ENCODE data around the gene FOSL1. TPM values are rescaled to one million over a fixed set of nuclear protein-coding genes. Genes with fewer than 3 reads are reported as not detected.

FOSL1 gene
- total and polyA plus RNA-seq, 2 of the 13 experiments (the other 11 are each of a cell fraction or from before 2014, with no cell fraction given): 4.0 to 4.1 TPM

DNA sequence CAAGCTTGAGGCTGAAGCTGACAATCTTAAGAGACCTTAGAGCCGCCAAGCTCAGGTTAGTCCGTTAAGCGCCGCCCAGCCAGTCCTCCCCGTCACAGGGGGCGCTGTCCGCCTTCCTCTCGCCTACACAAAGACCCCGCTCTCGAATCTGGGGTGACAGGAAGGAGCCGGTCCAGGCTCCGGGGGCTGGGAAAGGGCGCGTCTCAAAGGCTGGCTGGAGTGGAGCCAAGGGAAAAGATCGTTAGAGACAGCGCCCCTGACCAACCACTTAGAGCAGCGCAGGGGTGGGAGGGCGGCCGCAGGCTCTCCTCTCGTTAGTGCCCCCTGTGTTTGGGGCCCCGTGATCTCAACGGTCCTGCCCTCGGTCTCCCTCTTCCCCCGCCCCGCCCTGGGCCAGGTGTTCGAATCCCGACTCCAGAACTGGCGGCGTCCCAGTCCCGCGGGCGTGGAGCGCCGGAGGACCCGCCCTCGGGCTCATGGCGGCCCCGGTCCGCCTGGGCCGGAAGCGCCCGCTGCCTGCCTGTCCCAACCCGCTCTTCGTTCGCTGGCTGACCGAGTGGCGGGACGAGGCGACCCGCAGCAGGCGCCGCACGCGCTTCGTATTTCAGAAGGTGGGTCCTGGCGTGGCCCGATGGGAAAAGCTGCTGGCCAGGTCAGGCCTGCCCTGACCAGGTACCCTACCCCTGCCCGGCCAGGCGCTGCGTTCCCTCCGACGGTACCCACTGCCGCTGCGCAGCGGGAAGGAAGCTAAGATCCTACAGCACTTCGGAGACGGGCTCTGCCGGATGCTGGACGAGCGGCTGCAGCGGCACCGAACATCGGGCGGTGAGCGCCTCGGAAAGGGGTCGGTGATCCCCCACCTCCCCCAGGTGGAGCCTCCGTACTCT is 39.7 kb downstream of the FOSL1 start, which contains the start of gene MUS81 (continued):
- TF ChIP-seq, protein P1, sequence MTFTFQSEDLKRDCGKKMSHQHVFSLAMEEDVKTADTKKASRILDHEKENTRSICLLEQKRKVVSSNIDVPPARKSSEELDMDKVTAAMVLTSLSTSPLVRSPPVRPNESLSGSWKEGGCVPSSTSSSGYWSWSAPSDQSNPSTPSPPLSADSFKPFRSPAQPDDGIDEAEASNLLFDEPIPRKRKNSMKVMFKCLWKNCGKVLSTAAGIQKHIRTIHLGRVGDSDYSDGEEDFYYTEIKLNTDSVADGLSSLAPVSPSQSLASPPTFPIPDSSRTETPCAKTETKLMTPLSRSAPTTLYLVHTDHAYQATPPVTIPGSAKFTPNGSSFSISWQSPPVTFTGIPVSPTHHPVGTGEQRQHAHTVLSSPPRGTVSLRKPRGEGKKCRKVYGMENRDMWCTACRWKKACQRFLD (CRISPR knock-in tag; IDR thresholded peaks at IDR 0.05; ENCODE audit: borderline replicate concordance): no peak; the same call in 1 of the 2 replicates
- peak; percentile 74 for TF ChIP-seq MED1 (CRISPR knock-in tag; IDR thresholded peaks at IDR 0.05)
- no peak for TF ChIP-seq ZNF17 (CRISPR knock-in tag; IDR thresholded peaks at IDR 0.05)
- TF ChIP-seq ZNF329 (CRISPR knock-in tag; IDR thresholded peaks at IDR 0.05; ENCODE audit: low read depth): 0 out of 2 replicates have a peak, but pooled peaks have one; percentile 31
- peak; percentile 96 for TF ChIP-seq ZMYM4 (CRISPR knock-in tag; IDR thresholded peaks at IDR 0.05)
- peak; percentile 65 for TF ChIP-seq TBX2 (CRISPR knock-in tag; IDR thresholded peaks at IDR 0.05; ENCODE audit: borderline replicate concordance)
- 0 out of 2 replicates have a peak, but pooled peaks have one; percentile 62 for TF ChIP-seq GFI1 (CRISPR knock-in tag; IDR thresholded peaks at IDR 0.05; ENCODE audit: borderline replicate concordance)
- TF ChIP-seq JUND (CRISPR knock-in tag; IDR thresholded peaks at IDR 0.05): no peak; the same call in 1 of the 2 replicates
- peak; percentile 77 for TF ChIP-seq CCAR2 (optimal IDR thresholded peaks at IDR 0.05; ENCODE audit: low read depth, low read length)
- TF ChIP-seq BHLHE40 (IDR thresholded peaks at IDR 0.05; ENCODE audit: low read length): no peak
- peak; percentile 43; the same call in 1 of the 2 replicates for TF ChIP-seq AHDC1 (CRISPR knock-in tag; IDR thresholded peaks at IDR 0.05; ENCODE audit: borderline replicate concordance)
- TF ChIP-seq, protein P2, sequence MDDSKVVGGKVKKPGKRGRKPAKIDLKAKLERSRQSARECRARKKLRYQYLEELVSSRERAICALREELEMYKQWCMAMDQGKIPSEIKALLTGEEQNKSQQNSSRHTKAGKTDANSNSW (CRISPR knock-in tag; IDR thresholded peaks at IDR 0.05; ENCODE audit: borderline replicate concordance): no peak
- TF ChIP-seq, protein P3, sequence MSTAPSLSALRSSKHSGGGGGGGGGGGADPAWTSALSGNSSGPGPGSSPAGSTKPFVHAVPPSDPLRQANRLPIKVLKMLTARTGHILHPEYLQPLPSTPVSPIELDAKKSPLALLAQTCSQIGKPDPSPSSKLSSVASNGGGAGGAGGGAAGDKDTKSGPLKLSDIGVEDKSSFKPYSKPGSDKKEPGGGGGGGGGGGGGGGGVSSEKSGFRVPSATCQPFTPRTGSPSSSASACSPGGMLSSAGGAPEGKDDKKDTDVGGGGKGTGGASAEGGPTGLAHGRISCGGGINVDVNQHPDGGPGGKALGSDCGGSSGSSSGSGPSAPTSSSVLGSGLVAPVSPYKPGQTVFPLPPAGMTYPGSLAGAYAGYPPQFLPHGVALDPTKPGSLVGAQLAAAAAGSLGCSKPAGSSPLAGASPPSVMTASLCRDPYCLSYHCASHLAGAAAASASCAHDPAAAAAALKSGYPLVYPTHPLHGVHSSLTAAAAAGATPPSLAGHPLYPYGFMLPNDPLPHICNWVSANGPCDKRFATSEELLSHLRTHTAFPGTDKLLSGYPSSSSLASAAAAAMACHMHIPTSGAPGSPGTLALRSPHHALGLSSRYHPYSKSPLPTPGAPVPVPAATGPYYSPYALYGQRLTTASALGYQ (CRISPR knock-in tag; IDR thresholded peaks at IDR 0.05): peak; percentile 31
- TF ChIP-seq MAZ (IDR thresholded peaks at IDR 0.05; ENCODE audit: borderline replicate concordance, low read depth, low read length): peak; percentile 59; the same call in 1 of the 2 replicates
- TF ChIP-seq MAZ (CRISPR knock-in tag; IDR thresholded peaks at IDR 0.05; ENCODE audit: low read depth): peak; percentile 88
- TF ChIP-seq, protein P4, sequence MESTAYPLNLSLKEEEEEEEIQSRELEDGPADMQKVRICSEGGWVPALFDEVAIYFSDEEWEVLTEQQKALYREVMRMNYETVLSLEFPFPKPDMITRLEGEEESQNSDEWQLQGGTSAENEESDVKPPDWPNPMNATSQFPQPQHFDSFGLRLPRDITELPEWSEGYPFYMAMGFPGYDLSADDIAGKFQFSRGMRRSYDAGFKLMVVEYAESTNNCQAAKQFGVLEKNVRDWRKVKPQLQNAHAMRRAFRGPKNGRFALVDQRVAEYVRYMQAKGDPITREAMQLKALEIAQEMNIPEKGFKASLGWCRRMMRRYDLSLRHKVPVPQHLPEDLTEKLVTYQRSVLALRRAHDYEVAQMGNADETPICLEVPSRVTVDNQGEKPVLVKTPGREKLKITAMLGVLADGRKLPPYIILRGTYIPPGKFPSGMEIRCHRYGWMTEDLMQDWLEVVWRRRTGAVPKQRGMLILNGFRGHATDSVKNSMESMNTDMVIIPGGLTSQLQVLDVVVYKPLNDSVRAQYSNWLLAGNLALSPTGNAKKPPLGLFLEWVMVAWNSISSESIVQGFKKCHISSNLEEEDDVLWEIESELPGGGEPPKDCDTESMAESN (CRISPR knock-in tag; conservative IDR thresholded peaks at IDR 0.05): peak; percentile 41
- no peak for TF ChIP-seq CENPX (CRISPR knock-in tag; IDR thresholded peaks at IDR 0.05)
